ENCODE data around the gene COL4A2.

The COL4A2 gene

DNA sequence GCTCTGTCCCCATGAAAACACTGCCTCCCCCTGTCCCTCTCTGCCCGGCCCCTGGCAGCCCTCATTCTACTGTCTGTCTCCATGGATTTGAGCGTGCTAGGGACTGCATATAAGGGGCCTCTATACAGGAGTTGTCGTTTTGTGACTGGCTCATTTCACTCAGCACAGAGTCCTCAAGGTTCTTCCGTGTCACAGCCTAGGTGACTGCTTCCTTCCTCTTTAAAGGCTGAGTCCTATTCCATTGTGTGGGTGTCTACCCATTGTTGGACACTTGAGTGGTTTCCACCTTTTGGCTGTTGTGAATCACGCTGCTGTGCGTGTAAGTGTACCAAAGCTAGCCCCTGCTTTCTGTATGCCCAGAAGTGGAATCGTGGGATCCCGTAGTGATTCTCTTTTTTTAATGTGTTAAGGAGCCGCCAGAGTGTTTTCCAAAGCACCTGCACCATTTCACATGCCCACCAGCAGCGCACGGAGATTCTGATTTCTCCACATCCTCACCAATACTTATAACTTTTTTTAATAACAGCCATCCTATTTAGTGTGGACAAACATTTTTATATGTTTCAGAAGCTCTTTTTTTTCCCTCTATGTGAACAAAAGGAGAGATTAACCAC is 116.7 kb downstream of the COL4A2 start:
- no peak for DNase-seq

DNA sequence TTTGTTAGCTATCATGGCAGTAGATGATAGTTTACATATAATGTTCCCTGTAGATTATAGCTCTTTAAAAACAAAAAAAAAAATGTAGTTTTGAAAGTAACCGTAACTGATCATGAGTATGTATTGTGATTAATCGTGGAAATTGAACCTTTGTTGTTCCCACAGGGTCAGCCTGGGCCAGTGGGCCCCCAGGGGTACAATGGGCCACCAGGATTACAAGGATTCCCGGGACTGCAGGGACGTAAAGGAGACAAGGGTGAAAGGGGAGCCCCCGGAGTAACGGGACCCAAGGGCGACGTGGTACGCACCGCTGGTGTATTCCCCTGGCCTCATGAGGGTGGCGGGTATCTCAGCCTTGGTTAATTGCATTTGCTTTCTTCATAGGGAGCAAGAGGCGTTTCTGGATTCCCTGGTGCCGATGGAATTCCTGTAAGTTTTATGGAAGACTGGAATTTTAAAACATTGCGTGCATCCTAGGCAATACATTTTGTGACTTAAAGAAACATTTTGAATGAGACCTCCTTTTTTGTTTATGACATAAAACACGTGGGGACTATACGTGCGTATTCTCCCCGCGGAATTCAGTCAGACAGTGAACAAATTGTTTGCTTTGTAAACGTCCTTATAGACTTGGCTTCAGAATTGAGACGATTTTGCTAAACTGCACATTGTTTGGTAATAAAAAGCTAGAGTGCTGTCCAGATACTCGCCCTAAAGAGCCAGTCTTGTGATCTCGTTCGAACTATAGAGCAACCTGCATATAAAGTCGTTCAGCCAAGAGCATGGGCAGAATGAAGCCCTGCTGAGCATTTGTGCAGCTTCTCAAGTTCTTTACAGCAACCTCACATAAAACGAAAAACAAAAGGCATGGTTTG is 117.7 kb downstream of the COL4A2 start:
- DNase-seq = no peak

DNA sequence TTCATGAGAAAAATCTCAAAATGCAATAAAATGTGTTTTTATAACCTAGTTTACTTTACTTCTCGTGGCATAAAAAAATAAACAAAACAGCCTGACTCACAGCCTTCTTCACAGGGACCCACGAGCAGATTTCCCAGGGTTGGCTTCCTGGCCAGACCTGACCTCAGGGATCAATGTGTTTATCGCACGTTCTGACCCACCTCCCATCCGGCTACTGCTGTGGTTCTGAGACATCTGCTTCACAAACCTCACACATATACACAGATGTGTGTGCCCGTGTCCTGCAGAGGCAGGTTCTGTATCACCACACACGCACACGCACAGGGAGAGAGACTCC is 118.3 kb downstream of the COL4A2 start:
- DNase-seq = no peak

DNA sequence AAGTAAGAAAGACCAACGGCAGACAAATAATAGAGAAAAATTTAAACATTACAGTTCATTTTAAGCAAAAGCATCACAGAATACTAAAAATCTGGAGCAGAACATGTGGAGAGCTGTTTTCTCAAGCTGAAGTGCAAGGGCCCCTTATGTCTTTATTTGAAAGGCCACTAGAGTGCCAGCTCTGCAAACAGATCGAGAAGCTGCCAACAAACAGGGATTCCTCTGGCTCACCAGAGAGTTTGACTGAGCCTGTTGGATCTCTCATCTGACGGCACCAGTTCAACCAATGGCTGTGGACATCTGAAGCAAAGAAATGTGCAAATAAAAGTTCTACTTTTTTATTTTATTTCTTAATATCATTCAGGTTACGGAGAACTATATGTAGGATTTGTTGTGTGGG is 119.7 kb downstream of the COL4A2 start:
- peak; percentile 67 for DNase-seq

DNA sequence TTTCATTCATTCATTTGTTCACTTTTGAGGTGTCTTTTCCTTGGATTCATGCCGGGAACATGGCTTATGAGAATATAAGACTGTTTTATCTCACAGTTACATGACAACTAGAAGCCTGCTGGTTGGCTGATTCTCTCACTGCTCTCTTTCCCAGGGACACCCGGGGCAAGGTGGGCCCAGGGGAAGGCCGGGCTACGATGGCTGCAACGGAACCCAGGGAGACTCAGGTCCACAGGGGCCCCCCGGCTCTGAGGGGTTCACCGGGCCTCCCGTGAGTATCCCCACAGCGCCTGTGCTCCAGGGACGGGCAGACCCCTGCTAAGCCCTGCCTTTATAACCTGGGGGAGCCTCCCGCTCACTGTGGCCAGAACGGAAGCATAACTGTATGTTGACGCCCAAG is 121.2 kb downstream of the COL4A2 start:
- no peak for DNase-seq

DNA sequence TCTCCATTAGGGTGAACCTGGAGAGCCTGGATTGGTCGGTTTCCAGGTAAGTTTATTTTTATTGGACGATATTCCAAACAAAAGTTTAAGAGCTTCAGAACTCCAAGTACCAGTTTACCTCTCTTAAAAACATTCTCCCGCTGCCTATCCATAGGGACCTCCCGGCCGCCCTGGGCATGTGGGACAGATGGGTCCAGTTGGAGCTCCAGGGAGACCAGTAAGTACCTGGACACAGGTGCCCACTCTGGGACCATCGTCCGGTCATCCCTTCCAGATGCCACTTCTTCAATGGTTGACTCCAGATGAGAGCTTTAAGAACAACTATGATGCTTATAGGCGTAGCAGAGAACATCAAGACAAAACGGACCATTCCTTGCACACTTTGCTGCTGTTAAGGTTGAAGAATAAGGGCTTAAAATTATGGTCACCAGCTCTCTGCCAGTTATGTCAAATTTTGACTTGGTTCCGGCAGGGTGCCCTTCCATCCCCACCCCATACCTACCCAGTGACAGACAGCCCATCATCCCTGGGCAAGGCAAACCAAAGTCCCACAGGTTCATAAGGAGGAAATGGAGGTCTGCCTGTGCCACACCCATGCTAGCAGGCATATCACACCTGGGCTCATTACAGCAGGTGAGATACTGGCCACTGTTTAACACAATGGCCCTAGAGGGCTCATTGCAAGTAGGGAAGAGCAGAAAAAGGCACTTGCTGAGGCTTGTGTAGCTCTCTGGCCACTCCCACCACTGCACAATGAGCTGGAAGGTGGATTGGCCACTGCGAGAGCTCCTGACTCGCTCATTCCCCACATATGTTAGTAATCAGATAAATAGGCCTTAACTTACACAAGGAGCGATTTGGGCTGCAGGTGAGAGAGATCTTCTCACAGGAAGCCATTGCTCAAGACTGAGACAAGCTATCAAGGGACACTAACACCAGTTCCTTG is 123.6 kb downstream of the COL4A2 start:
- no peak for DNase-seq

- no peak for DNase-seq
Observed at GRCh38 chr13:110431425-110432294, 124.6 kb downstream of the COL4A2 start.

DNA sequence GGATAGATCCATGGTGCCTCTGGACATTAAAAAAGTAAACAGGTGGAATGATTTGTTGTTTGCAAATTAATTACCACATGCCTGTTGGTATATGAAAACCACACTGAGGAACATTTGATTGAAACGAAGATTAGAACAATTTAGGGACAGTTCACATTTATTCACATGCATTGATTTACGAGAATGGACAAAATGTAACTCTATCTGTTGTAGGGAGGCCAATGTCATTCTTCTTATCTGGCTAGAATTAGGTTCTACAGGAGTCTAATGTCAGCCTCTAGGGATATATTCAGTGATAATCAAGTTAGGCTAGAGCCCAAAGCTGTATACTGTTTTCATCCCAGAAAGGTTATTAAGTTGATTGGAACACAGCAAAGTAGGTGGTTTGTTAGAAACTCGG is 125.4 kb downstream of the COL4A2 start:
- DNase-seq = no peak

DNA sequence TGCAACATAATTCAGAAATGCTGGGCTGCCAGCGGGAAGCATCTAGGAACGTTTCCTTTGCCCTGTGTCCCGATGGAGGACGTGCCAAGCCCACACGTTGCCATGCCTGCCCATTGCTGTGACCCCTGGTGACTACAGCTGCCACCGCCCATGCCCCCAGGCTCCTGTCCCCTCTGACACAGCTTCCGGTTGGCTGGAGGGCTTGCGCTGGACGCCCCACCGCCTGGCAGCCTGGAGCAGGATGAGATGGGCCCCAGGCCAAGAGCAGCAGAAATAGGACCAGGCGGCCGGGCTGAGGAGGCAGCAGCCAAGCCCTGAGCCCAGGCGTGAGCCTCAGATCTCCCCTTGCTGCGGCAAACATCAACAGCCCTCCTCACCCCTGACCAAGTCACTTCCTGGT is 125.9 kb downstream of the COL4A2 start:
- DNase-seq = peak in 1 of 2 experiments; percentile 33

- DNase-seq = no peak
Observed at GRCh38 chr13:110434629-110435028, 127.5 kb downstream of the COL4A2 start.

- no peak for DNase-seq
Observed at GRCh38 chr13:110435331-110435730, 128.2 kb downstream of the COL4A2 start.

DNA sequence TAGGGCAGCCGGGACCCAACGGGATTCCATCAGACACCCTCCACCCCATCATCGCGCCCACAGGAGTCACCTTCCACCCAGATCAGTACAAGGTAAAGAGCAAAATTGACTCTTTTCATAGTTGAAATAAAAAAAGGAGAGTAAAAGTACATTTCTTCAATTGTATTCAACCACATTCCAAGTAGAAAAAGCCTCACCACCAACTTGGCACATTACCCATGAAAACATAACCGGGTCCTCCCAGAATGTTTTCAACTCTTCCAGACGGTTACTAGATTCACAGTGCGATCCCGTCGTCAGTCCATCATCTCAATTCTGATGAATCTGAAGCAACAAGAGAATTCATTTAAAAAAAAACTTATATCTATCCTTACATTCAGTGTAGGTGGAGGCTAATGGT is 129.2 kb downstream of the COL4A2 start:
- DNase-seq = no peak

DNA sequence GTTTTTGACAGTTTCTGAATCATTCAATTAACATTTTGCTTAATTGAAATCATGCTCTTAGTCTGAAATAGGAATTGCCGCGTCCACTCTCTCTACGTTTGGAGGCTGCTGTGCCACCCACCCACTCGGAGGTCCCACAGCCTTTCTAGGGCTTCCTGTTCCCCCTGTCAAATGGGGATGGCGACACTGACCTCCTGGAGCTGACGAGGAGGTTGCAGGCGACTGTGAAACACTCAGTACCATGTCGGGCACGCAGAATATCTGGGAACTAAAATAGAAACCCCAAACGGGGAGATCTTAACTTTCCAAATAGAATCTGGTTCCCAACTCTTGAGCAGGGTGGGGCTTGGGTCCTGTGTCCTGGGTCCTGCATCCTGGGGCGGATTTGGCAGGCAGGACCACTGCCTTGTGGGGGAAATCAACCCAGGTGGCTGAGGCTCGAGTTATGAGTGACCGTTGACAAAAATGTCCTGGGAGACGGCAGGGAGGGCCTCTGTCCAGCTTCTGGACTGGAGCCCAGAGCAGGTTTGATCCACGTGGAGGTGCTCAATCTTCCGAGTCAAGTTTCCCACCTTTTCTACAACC is 129.8 kb downstream of the COL4A2 start:
- no peak for DNase-seq

- DNase-seq = no peak
Observed at GRCh38 chr13:110438211-110438610, 131.1 kb downstream of the COL4A2 start.

DNA sequence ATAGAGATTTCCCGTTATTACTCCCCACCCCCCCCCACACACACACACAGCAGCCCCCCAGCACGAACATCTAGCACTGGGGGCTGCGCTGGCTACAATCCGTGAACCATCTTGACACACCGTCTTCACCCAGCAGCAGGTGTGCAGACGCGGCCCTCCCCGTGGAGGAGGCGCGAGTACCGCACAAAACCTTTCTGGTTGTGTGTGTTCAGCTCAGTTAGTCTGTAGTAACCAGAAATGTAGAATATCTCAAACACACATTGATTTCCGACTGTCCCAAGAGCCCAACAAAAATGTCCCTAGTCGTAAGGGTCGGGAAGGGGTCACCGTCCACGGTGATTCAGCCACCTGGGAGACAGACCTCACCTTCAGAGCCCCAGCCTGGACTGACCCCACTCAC is 131.7 kb downstream of the COL4A2 start:
- DNase-seq = no peak

DNA sequence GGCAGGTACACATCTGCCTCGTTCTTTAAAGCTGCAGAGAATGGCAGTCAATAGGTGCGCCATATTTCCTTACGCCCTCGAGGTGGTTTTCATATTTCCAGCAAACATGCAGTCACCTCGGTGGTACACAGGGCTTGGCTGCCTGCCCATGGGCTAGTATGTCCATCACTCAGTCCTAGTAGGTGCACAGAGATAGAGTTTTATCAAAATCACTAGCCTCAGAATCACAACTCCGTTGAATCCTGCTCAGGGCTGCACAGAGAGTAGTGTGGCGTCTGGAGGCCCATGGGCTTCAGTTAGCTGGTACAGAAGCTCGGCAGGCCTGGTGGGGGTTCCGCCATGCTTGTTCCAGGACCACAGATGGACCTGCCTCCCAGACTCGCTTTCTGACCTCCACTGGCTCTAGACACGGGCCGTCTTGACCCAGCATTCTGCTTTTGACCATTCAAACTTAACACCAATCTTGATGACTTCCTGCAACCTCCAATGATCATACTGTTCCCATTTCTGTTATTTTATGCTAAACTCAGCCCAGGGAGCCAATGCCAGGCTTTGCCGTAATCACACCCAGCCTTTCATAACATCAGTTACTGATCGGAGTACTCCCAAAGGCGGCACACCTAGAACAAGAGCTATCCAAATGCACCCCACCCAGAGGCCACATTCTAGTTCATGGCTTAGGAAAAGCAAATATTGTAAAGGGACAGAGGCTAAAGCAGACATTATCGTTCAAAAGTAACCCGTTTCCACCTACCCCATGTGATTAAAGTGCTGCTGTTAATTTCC is 134.1 kb downstream of the COL4A2 start:
- no peak for DNase-seq

DNA sequence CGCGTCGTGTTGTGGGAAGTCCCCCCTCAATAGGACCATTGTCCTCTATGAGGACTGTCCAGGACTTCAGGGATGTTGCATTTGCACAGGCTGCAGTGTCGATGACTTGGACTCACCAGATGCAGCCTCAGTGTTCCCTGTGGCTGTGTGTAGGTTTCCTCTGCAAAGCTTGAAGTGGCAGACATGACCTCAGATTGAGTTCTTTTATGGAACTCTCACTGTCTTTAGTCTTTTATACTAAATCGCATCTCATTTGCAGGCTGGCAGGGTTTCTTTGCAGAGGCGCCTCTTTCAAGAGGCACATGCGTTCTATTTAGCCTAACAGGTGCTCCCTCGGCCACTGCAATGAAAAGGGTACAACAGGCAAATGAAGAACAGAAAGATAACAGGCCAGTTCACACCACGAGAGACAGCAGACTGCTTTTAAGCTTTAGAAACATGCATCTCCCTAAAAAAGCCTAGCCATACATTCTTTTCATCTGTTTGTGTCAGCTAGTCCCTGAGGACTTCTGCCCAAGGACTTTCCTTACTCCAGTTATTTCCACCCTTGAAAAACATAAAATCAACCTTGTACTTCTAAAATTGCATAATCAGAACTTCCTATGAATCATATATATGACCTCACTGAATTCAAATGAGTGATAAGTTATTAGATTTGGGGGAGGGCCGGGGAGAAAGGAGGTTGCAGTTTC is 136.0 kb downstream of the COL4A2 start:
- no peak for DNase-seq

DNA sequence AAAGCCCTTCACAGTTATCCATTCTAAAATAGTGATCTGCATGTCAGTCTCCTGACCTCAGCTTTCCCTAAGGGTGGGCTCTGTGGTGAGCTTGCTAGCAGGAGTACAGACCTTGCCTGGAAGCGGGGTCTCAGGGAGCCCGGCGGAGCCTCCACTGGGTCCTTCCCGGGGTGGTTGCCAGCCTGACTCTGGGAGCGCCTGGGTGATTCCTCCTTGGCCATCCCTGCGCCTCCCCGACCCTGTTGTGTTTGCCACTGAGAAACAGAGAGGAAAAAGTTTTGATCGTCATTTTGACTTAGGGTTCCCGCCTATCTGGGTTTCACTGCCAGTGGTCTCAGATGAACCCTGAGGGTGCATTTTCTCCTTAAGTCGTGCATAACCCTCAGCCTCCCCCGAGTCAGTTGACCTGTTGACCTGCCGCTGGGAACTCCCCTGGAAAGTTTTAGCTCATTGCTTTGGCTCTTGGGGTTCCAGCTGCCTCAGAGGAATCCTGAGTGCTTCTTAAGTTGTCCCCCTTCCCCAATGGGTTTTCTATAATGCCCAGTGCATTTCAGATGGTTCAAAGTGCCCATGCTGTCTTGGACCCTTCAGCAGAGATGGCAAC is 136.6 kb downstream of the COL4A2 start:
- no peak for DNase-seq

DNA sequence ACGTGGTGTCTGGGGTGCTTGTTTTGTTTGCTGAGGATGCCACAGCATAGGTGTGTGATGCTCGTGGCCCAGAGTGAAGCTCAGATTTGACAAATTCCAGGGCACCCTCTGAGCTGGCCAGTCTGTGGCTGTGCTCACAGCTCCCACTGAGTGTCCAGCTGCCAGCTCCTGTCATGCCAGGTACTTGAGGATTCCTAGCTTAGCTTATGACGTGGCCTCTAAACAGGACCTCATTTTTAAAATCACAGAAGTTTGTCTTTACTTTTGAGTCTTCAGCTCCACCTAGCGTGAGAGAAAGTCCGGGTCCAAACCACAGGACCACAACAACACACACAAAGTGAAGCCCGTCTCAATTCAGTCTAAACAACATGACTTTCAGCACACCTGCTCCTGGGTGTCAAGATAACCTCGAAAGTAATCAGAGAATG is 137.2 kb downstream of the COL4A2 start:
- peak; percentile 22 to 65 for DNase-seq

- DNase-seq = no peak
Observed at GRCh38 chr13:110445183-110445582, 138.1 kb downstream of the COL4A2 start.

Data from SHP77 (cell line).